DOHH2 (cell line): ENCODE results near the gene CRYBB3.

Experiments used
- CTCF ChIP-seq: fragments of 200-600 bp; sonication (generic); IDR thresholded peaks from one replicate; pipeline ENCODE4 v1.5.1; 2014; ENCODE audit warnings: antibody characterized with exemption, mild to moderate bottlenecking, low read depth, low read length; ENCODE audit not compliant: poor library complexity, severe bottlenecking
- EZH2phosphoT487 ChIP-seq: fragments of 200-600 bp; sonication (generic); IDR thresholded peaks from 2 replicates; pipeline ENCODE4 v1.6.1; 2017; ENCODE audit warnings: borderline replicate concordance, mild to moderate bottlenecking, antibody characterized with exemption, low read length, moderate library complexity, mixed read lengths

GRCh38 chr22:25153961-25154666 is 45.5 kb upstream of the CRYBB3 start:
- TF ChIP-seq EZH2phosphoT487 (no peak), CTCF (no peak)
